HG02852 (cell line): Measurements from ENCODE around the gene SLC6A19.
"Not testable (repeated sequence)": the region's sequence is repeated elsewhere in the genome, so short reads cannot be mapped to it uniquely, and the experiment has no call there.

Experiments used
- ATAC-seq: cut with Tn5 transposase; IDR thresholded peaks from one replicate; pipeline ENCODE4 v1.9.1; 2021; ENCODE audit warnings: mild to moderate bottlenecking, moderate library complexity; ENCODE audit not compliant: unreplicated experiment

SLC6A19 gene

DNA sequence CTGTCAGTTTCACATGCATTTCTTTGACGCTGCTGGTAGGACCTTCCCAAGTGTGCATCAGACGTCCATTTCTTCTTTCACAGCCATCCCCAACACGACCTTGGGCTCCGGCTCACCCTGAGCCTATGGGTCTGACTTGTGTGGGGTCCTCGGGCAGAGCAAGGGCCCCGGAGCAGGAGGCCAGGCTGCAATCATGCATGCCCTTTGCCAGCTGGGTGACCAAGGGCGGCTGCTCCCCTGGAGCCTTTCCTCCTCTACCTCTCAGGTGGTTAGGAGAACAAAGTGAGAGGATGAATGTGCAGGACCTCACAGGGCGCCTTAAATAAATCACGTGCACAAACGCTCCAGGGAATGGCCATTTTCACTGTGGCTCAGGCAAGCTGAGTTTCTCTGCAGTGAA, 60.2 kb downstream of the SLC6A19 start:
- no peak for ATAC-seq

DNA sequence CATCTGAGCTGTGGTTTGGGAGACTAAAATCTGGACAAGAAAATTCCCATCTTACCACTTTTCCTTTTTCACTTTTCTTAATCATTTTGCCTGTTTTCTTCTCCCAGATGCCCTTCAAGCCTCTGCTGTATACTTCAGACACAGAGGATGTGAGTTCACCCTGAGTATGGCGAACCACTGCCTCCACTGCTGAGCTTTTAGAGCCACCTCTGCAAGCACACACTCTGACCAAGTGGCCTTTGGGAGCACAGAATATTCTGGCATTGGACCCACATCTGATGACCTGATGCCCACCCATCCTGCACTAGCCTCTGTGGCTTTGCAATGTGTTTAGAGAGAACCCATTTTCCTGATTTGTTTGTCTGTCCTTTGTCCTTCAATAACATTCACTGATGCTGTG, 61.0 kb downstream of the SLC6A19 start:
- no peak for ATAC-seq

DNA sequence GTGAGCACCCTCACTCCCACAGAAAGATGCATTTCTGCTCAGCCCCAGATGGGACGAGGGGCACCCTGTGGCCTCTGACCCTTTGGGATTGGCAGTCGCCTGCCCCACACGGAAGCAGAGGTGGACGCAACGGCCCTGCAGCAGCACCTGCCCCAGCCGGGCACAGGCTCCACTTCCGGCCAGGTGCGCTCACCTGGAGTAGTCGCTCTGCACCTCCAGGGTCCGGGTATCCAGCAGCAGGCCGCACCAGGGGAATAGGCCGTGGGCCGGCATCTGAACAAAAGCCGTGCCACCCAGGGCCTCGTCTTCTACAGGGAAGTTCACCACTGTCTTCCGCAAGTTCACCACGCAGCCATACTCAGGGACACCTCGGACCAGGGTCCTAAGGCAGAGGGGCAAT, 62.8 kb downstream of the SLC6A19 start:
- no peak for ATAC-seq

DNA sequence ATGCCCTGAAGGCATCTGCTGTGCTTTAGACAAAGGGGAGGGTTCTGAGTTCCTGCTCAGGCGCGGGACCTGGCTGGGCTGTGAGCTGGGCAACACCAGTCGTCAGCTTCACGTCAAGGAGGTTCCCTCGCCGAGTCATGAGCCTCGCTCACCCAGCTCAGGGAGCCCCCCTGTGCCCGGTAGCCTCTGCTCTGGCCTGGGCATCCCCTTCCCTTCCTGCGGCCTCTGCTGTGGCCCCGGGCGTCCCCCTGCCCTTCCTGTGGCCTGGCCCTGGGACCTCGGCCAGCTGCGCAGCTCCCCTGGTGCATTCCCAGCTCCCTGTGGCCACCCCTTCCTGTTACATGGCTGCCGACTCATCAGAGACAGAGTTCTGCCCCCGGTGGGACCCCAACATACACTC, 63.6 kb downstream of the SLC6A19 start:
- no peak for ATAC-seq

DNA sequence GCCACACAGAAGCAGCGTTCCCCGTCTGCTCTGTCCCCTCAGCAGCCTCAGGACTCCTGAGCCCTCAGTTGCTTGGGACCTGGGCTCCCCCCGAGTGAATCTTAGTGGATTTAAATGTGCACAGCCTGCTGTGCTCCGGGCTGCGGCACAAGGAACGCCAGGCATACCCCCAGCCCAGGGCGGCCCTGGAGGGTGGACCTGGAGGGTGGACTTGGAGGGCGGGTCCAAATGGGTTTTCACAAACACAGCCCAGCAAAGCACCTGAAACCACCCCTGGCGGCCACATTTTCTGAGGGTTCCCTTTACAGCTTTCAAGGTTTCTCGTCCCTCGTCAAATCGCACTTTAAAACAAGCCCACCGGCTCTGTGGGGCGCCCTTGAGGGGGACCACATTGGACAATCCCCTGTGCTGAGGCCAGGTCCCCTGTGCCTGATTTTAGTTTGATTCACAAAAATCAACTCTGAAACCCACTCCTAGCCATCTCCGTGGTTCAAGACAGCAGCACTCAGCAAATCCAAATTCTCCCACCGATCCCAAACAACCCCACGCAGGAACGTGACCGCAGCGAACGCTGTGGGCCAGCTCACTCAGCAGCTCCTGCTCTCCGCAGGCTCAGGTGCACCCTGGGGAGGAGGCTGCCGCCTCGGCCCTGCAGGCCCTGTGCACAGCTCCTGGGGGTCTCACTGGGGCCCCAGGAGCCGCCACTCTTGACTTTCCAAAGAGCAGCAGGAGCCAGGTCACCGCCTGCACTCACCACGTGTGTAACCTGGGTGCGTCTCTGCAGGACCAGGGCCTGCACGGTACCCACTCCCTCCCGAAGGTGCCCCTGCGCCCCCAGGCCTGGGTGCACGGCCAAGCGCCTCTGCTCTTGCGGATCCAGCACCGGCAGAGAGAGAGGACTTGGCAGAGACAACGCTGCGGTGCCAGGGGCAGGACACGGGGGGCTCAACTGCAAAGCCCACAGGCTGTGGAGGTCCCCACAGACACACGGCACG, 64.4 kb downstream of the SLC6A19 start:
- no peak for ATAC-seq

DNA sequence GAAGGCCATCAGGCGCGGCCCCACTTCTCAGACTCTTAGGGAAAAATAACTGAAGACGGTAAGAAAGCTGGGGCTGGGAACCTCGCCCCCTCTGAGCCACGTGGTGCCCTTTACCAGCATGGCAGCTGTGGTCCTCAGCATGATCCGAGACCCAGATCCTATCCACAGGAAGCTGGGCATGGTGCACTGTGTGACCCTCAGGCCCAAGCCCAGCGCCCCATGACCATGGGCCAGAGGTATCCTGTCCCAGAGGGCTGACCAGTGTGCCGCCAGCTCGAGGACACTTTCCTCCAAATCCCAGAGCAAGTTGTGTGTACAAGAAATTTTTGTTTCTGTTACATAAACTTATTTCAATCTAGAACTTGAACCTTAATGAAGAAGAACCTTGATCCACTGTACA, 65.4 kb downstream of the SLC6A19 start:
- ATAC-seq = no peak

DNA sequence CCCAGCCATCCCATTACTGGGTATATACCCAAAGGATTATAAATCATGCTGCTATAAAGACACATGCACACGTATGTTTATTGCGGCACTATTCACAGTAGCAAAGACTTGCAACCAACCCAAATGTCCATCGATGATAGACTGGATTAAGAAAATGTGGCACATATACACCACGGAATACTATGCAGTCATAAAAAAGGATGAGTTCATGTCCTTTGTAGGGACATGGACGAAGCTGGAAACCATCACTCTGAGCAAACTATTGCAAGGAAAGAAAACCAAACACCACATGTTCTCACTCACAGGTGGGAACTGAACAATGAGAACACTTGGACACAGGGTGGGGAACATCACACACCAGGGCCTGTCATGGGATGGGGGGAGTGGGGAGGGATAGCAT, 66.1 kb downstream of the SLC6A19 start:
- ATAC-seq = not testable (repeated sequence)

DNA sequence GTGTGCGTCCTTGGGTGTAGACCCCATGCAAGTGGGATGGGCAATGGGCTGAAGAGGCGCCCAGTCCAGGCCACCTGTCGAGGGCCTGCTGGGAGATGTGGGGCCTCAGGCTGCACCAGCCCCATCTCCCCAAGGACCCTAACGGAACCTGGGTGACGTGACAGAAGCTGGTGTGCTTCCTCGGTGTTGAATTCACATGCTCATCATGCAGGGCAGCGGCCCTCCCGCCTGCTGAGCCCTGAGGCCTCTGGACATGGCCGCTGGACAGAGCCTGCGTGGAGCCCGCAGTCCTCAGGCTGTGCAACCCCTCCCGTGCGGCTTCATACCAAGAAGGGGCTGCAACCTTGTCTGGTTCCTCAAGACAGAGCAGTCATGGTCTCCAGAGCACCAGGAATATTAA, 66.7 kb downstream of the SLC6A19 start:
- no peak for ATAC-seq

DNA sequence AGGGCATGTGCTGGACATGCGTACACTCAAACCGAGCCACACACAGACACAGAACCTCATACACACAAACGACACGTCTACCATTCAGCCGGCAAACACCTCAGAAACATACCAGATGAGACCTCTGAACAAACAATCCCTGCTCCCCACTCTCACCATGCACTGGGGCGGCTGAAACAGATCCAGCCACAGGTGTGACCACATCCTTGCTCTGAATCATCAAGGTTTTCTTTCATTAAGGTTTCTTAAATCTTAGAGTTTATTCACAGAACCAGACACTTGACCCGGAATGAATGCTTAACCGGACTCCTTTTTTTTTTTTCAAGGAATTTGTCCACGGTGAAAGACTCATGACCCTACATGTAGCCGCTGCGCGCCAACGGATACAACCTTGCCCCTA, 67.3 kb downstream of the SLC6A19 start:
- ATAC-seq = no peak

DNA sequence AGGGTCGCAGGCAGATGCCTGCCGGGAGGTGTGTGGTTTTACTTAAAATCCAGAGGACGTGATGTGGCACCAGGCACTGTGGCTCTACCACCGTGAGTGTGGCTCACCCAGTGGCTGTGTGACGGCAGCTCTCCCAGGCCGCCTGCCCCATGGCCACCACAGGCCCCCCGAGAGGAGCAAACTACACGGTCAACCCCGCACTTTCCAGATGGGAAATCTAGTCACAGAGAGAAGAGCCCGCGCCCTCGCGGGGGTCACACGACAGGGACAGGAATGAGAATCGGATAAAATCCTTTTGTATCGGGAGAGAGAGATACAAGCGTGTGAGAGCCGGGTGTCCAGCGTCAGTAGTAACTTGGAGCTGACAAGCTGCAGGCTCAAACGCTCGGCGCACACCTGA, 69.0 kb downstream of the SLC6A19 start:
- no peak for ATAC-seq

DNA sequence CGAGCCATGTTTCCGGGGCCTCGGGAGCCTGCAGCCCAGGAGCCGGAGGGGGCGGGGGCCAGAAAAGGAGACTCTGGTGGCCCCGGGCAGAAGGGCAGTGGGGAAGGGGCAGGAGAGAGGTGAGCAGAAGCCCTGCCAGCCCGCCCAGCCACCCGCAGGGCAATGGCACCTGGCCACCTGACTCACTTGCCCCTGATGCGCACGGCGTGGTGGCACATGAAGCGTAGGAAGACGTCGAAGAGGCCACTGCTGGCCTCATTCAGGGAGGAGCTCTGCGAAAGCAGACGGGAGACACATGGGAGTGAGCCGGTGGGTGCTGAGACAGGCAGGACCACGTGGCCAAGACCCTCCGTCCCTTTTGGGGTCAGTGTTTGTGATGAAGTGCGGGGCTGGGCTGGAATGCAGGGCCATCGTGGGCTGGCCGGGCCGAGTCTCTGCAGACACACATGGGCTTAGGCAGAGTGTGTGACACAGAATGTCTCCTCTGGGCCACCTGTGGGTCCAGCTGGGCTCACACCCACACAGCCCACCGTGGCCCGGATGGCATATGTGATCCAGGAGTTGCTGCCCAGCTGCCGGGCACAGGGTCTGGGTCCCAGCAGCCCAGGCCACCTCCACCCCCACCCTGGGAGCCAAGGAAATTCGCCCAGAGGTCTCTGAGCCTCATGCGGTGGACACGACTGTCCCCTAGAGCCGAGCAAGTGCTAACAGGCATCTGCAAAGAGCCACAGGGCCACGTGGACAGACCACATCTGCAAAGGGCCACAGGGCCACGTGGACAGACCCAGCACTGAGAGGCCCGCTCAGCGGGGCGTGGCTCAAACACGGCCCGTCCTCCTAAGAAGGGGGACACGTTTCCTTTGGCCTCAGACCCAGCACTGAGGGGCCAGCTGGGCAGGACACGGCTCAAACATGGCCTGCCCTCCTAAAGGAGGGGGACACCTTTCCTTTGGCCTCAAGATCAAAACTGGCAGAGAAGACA, 69.8 kb downstream of the SLC6A19 start:
- ATAC-seq = no peak

DNA sequence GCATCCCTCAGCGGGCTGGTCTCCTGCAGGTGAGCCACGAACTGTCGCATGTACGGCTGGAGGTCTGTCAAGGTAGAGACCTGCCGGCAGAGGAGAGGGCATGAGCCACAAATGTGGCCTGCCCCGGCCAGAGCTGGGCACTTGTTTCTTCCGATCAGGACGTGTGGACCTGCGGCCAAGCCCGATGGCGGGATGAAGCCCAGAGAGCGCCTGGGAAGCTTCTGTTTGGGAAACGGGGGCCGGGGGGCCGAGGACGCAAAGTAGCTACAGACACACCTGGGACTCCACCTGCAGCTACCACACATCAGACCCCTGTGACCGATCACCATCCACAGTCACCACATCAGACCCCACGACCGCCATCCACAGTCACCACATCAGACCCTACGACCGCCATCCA, 70.8 kb downstream of the SLC6A19 start:
- ATAC-seq = no peak

DNA sequence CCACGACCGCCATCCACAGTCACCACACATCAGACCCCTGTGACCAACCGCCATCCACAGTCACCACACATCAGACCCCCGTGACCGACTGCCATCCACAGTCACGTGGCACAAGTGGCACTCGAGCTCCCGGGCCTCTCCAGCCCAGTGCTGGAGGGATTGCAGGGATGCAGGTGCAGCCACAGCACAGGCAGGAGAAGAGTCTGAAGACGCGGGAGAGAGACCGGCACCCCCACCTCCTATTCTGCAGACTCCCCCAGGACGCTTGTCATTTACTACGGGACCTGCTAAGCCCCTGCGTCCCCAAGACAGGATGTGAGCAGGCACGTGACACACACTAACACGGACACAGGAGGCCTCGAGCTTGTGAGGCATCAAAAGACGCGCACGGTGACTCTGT, 72.3 kb downstream of the SLC6A19 start:
- no peak for ATAC-seq

DNA sequence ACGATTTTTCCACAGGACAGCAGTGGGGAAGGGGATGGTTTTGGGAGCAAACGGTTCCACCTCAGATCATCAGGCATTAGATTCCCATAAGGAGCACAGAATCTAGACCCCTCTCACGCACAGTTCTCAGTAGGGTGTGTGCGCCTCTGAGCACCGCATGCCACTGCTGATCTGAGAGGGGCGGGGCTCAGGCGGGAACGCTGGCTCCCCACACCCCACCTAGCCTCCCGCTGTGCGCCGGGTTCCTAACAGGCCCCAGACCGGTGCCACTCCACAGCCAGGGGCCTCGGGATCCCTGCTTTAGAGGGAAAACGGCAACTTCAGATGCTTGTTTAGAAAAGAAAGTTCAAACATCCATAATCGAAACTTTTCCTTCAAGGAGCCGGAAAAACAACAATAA, 73.1 kb downstream of the SLC6A19 start:
- no peak for ATAC-seq
